IPS DF 19.7 (cell line): Measurements from ENCODE around the gene BMP8A.
"Not testable (repeated sequence)": the region's sequence is repeated elsewhere in the genome, so short reads cannot be mapped to it uniquely, and the experiment has no call there.

ENCODE experiments used
- DNase-seq: peaks from one replicate; pipeline ENCODE4 v3.0.0-alpha.2; 2013; ENCODE audit warnings: low read depth, low spot score

BMP8A gene

DNA sequence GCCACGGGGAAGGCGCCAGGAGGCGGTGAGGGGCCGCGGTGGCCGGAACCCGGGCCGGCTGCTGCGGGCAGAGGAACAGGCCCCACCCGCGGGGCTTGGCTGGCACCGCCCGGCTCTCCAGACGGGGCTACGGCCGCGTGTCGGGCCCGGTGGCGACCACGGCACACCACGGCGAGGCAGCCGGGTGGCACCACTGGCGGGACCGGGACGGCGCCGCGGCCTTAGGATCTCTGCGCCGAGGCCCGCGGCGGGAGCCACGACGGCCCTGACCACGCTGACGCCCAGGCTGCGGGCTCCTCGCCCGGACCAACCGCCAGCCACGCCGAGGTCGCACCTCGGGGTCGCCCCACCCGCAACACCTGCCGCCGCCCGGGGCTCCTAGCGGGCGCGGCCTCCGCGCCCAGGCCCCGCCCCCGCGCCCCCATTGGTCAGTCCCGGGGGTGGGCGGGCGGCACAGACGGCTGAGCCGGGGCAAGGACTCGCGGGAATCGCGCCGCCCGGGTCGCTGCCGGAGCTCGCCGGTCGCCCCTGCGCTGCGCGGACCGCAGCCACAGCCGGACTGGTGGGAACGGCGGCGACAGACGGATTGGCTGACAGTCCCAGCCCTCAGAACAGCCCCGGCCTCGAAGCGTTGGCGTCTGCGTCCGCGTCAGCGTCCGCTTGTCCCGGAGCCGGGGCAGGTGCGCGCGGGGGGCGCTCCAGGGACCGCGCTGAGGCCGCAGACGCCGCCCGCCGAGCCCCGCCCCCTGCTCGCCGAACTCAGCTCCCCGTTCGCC is at the start of gene BMP8A:
Gene BMP8A, plus strand, starts transcription at position 491 of the 776 bp plus-strand sequence. CDS start 356 bp downstream, outside the sequence.
- DNase-seq: no peak

DNA sequence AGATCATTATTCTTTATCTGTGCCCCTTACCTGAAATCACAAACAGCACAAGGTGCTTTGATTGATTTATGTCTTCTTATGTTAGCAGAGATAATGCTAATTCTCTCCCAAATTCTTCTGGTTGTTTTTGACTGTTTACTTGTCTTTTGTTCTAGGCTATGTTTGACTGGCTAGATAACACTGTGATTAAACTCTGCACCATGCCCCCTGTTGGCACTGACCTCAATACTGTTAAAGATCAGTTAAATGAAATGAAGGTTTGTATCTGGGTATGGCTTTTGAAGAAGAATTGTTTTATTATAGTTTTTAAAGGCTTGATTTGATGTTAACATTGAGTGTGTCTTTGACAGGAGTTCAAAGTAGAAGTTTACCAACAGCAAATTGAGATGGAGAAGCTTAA is 49.6 kb upstream of the BMP8A start:
- no peak for DNase-seq

- DNase-seq: no peak
Observed at GRCh38 chr1:39445573-39445972, 45.9 kb upstream of the BMP8A start.

GRCh38 chr1:39446986-39447567 is 44.4 kb upstream of the BMP8A start:
- no peak for DNase-seq

DNA sequence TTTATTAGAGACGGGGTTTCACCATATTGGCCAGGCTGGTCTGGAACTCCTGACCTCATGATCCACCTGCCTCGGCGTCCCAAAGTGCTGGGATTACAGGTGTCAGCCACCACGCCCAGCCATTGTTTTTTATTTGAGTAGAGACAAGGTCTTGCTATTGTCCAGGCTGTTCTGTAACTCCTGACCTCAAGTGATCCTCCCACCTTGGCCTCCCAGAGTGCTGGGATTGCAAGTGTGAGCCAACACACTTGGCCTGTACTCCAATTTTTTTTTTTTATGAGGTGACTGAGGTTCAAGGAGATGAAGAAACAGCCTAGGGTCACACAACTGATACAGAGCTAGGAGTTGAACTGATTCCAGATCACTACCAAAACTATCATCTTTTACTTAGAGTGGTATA is 41.4 kb upstream of the BMP8A start:
- not testable (repeated sequence) for DNase-seq

- no peak for DNase-seq
Observed at GRCh38 chr1:39450956-39451606, 40.4 kb upstream of the BMP8A start.

GRCh38 chr1:39452081-39452480 is 39.4 kb upstream of the BMP8A start:
- DNase-seq: no peak

DNA sequence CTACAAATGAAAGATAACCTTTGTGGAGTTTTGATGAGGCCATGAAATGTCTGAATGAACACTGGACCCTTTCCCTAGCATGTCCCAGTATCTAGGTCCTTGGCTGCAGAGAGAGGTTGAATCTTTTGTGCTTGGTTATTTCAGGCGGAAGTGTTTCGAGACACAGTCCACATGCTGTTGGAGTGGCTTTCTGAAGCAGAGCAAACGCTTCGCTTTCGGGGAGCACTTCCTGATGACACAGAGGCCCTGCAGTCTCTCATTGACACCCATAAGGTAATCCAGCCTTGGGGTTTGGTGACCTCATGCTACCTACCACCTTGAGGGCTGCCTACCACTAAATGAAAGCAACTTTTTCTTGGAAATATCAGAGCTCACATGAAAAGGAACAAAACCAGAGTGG is 38.9 kb upstream of the BMP8A start:
- DNase-seq: no peak

GRCh38 chr1:39453603-39454002 is 37.8 kb upstream of the BMP8A start:
- DNase-seq: no peak

- DNase-seq: no peak
Observed at GRCh38 chr1:39458991-39459390, 32.4 kb upstream of the BMP8A start.

DNA sequence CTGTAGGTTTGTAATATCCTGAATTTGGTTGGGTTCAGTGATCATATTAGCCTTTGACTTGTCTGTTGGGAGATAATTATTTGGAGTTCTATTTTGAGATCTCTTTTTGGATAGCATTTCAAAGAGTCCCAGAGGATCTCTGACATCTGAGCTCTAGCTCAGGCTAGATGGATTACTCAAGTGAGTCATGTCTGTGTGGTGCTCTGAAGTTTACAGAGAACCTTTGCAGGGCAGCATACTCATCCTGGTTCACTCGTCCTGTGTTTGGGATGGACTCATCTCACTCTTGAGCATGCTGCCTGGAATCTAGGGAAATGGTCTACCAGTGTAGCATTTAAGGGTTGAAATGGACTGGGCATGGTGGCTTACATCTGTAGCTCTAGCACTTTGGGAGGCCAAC is 29.4 kb upstream of the BMP8A start:
- no peak for DNase-seq

- no peak for DNase-seq
Observed at GRCh38 chr1:39466413-39467107, 24.9 kb upstream of the BMP8A start.

GRCh38 chr1:39467108-39467720 is 24.2 kb upstream of the BMP8A start:
- DNase-seq: not testable (repeated sequence)

- no peak for DNase-seq
Observed at GRCh38 chr1:39469150-39469549, 22.3 kb upstream of the BMP8A start.

- no peak for DNase-seq
Observed at GRCh38 chr1:39470040-39470439, 21.4 kb upstream of the BMP8A start.

- DNase-seq: no peak
Observed at GRCh38 chr1:39472826-39473225, 18.6 kb upstream of the BMP8A start.

DNA sequence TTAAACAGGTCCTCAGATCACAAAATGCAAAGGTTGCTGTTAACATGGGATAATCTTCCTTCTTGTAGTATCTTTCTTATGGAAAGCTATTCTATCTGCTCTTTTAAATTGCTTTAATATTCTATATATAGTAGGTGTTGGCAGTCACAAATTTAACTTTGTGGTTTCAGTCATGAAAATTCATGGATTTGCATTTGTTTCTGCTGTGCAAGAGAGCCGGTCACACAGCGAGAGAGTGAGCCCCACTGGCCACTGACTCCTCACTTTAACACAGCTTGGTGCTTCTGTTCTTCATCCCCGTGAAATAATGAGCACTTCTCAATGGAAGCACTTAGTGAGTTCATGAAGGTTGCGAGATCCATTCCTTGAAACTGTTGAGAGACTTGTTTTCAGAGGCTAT is 18.1 kb upstream of the BMP8A start:
- DNase-seq: no peak

DNA sequence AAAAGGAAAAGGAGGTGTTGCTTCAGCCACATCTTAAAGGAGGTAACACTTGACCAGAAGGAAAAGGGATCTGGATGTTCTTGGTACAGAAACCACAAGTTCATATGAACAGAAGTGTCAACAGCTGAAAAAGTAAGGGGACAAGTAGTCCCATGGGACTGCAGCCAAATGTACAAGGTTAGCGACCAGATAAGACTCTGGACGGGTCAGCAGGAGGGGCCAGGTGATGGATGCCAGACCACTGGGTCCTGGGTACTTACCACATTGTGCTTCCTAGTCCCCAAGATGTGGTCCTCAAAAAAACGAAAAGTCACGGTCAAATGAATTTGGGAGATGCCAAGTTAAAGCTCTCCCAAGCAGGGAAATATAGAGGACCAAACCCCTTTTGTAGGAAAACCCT is 16.6 kb upstream of the BMP8A start:
- DNase-seq: no peak

- DNase-seq: not testable (repeated sequence)
Observed at GRCh38 chr1:39475551-39475950, 15.9 kb upstream of the BMP8A start.

GRCh38 chr1:39478126-39478915 is 13.1 kb upstream of the BMP8A start:
- no peak for DNase-seq

DNA sequence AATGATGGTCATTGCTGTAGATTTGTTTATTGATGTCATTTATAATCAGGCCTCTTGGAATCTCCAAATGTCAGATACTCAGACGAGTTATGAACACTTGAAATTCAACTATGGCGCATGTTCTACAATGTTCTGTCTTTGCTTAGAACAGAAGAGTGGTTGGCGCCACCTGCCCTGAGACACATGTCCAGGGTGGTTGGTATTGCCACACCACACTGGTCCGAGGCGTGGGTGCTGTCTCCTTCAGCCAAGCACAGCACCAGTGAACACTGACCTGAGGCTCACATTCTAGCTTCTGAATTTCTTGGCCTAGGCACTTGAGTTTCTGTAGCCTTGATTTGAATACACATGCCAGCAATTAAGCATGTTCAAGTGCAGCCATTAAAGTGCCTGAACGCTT is 10.1 kb upstream of the BMP8A start:
- no peak for DNase-seq
